HL-60 (cell line): ENCODE data around the gene SDR42E2.

ENCODE experiments used
- DNase-seq, 2 experiments: peaks; one replicate each; pipeline ENCODE4 v3.0.0-alpha.2; 2010 to 2020; ENCODE audit warnings: low read depth in 1 of 2, low spot score in 1 of 2
- H3K27ac ChIP-seq: fragments of 250-450 bp; sonication (Bioruptor Pico); replicated peaks from 2 replicates; pipeline ENCODE4 v1.5.1; 2020; ENCODE audit warnings: mild to moderate bottlenecking, moderate library complexity
- H3K27me3 ChIP-seq: fragments of 250-450 bp; sonication (Bioruptor Pico); 2 replicates; pipeline ENCODE4 v1.5.1; 2021; ENCODE audit warnings: mild to moderate bottlenecking, moderate library complexity; ENCODE audit not compliant: insufficient read depth, poor library complexity, severe bottlenecking
- H3K4me3 ChIP-seq: replicated peaks from 2 replicates; pipeline ENCODE4 v1.5.1; 2011; ENCODE audit warnings: mild to moderate bottlenecking, control low read depth, low read length; ENCODE audit not compliant: insufficient read depth
- GABPA ChIP-seq: IDR thresholded peaks from 2 replicates; pipeline ENCODE4 v1.6.1; 2012; ENCODE audit warnings: low read depth
- POLR2AphosphoS5 ChIP-seq: IDR thresholded peaks from 2 replicates; pipeline ENCODE4 v1.6.1; 2012; ENCODE audit warnings: low read depth
- SPI1 ChIP-seq: IDR thresholded peaks from 2 replicates; pipeline ENCODE4 v1.6.1; 2012; ENCODE audit warnings: low read depth, mild to moderate bottlenecking, borderline replicate concordance
- TF ChIP-seq, protein P1 (sequence below): IDR thresholded peaks from 2 replicates; pipeline ENCODE4 v1.6.1; 2012; ENCODE audit warnings: low read depth; ENCODE audit not compliant: insufficient replicate concordance
- TF ChIP-seq, protein P2 (sequence below): IDR thresholded peaks from one replicate; pipeline ENCODE4 v1.5.1; 2011; ENCODE audit warnings: low read length, control low read depth, inconsistent platforms; ENCODE audit not compliant: insufficient read depth

The SDR42E2 gene

DNA sequence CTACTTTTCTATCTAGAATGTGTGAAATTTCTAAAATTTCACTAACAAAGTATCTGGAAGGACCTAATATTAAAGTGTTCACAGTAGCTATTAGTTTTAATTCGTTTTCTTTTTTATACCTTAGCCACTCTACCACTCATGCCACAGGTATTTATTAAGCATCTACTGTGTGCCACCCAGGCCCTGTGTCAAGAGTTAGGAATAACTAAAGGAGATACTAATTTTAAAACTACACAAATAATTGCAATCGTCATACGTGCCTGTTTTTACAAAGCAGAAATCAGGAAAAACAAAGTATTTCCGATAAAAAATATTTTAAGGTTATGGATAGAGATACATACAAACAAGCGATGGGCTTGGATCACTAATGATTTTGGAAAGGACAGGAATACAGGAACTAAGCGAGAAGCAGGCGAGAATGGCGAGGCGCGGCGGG, 43.3 kb downstream of the SDR42E2 start:
- H3K27ac ChIP-seq = peak overlapping the region; percentile 88
- no peak for DNase-seq
- peak overlapping the region; percentile 91 for H3K4me3 ChIP-seq
- no peaks in the 10 kb centered on the region for H3K27me3 ChIP-seq
- no peak for TF ChIP-seq SPI1
- TF ChIP-seq, protein P1, sequence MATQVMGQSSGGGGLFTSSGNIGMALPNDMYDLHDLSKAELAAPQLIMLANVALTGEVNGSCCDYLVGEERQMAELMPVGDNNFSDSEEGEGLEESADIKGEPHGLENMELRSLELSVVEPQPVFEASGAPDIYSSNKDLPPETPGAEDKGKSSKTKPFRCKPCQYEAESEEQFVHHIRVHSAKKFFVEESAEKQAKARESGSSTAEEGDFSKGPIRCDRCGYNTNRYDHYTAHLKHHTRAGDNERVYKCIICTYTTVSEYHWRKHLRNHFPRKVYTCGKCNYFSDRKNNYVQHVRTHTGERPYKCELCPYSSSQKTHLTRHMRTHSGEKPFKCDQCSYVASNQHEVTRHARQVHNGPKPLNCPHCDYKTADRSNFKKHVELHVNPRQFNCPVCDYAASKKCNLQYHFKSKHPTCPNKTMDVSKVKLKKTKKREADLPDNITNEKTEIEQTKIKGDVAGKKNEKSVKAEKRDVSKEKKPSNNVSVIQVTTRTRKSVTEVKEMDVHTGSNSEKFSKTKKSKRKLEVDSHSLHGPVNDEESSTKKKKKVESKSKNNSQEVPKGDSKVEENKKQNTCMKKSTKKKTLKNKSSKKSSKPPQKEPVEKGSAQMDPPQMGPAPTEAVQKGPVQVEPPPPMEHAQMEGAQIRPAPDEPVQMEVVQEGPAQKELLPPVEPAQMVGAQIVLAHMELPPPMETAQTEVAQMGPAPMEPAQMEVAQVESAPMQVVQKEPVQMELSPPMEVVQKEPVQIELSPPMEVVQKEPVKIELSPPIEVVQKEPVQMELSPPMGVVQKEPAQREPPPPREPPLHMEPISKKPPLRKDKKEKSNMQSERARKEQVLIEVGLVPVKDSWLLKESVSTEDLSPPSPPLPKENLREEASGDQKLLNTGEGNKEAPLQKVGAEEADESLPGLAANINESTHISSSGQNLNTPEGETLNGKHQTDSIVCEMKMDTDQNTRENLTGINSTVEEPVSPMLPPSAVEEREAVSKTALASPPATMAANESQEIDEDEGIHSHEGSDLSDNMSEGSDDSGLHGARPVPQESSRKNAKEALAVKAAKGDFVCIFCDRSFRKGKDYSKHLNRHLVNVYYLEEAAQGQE = no peak
- TF ChIP-seq GABPA = no peak
- TF ChIP-seq, protein P2, sequence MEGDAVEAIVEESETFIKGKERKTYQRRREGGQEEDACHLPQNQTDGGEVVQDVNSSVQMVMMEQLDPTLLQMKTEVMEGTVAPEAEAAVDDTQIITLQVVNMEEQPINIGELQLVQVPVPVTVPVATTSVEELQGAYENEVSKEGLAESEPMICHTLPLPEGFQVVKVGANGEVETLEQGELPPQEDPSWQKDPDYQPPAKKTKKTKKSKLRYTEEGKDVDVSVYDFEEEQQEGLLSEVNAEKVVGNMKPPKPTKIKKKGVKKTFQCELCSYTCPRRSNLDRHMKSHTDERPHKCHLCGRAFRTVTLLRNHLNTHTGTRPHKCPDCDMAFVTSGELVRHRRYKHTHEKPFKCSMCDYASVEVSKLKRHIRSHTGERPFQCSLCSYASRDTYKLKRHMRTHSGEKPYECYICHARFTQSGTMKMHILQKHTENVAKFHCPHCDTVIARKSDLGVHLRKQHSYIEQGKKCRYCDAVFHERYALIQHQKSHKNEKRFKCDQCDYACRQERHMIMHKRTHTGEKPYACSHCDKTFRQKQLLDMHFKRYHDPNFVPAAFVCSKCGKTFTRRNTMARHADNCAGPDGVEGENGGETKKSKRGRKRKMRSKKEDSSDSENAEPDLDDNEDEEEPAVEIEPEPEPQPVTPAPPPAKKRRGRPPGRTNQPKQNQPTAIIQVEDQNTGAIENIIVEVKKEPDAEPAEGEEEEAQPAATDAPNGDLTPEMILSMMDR = no peak
- no peak for TF ChIP-seq POLR2AphosphoS5

DNA sequence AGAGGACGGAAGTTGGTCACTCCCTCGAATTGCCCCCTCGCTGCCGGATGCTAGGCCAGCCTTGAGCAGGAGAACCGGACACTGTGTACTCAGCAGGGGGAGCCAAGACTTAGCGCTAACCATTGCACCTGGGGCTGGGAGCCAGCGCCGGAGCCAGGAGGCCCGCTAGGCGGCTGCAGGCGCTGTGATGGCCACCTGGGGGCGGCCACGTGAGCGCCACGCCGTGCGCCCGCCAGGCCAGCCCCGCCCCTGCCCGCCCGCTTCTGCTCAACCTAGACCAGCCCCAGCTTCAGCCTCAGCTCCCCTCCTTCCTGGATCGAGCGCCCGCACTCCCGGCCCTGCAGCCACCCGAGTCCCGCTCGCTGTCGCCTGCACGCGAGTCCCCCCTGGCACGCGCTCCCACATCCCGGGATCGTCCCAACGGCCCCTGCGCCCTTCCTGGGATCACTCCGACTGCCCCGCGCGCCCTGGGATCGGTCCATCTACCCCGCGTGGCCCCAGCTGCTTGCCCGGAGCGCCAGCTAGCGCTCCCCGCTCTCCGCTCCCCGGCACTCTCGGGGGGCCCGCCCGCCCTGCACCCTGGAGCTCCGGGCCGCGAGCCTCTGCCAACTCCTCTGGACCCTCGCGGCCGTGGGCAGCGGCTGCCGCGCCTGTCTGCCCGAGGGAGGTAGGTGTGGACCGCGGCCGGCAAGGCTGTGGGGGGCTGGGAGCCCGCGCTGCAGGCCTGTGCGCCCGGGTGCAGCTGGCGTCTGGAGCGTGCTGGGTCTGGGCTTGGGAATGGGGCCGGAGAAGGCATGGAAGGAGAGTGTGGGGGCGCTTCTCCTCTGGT, 43.9 kb downstream of the SDR42E2 start, which contains the start of gene EEF2K:
Gene EEF2K, plus strand, starts transcription at position 266 of the 829 bp plus-strand sequence. CDS start 19,452 bp downstream, outside the sequence.
- TF ChIP-seq, protein P1 = no peak
- TF ChIP-seq SPI1 (peak; percentile 16; the same call in 1 of the 2 replicates), GABPA (peak; percentile 71), POLR2AphosphoS5 (peak; percentile 52)
- TF ChIP-seq, protein P2 = peak; percentile 83
- peak; percentile 90 to 95 for DNase-seq
- no peaks in the 10 kb centered on the region for H3K27me3 ChIP-seq
- peak within 1 kb of the TSS; percentile 88 for H3K27ac ChIP-seq
- H3K4me3 ChIP-seq = peak within 1 kb of the TSS; percentile 91

DNA sequence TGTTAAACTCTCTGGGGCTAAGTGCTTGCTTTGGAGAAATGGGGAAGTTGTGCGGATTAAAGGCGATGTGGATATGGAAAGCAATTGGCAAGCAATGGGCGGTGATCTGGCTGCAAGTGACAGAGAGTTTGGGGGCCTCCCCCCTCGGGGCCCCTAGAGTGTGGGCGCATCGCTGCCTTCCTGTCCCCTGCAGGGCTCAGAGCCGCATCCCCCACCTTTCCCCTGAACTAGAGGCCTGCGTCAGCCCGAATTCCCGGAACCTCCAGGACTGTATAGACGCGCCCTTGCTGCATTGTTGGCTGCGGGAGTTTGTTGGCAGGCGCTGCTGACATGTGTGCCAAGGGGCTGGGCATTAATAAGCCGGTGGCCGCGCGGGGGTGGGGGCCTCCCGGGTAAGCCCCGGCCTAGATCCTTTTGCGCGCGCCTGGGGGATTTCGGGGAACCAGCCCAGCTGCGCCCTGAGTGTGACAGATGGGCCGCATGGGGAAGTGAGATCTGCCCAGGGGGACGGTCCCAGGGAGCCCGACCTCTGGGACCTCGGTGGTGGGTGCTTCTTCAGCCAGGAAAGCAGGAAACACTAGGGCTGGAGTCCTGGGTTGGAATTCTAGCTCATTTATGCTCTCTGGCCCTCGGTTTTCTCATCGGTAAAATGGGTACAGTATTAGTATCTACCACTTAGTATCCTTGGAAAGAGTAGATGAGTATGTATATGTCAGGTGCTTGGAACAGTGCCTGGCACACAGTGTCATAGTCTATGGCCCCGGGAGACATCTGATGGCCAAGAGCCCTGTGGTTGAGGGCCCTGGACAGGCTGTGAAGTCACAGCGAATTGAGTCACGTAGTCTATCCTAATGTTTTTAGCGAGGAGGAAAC, 44.8 kb downstream of the SDR42E2 start:
- DNase-seq = peak in 1 of 2 experiments; percentile 77
- Histone ChIP-seq H3K27ac (peak overlapping the region; percentile 88), H3K27me3 (no peaks in the 10 kb centered on the region), H3K4me3 (peak overlapping the region; percentile 91)
- TF ChIP-seq SPI1 (peak; percentile 67; the same call in 1 of the 2 replicates), GABPA (no peak), POLR2AphosphoS5 (no peak)
- TF ChIP-seq, protein P1 = no peak
- TF ChIP-seq, protein P2 = no peak
